Gastroesophageal sphincter (tissue), 4 donors: ENCODE results near the gene ABHD17A. TPM values are rescaled to one million over a fixed set of nuclear protein-coding genes. Genes with fewer than 3 reads are reported as not detected.

ENCODE experiments used
- ATAC-seq: fragments of 150-250 bp; one replicate; pipeline ENCODE4 v1.9.1; 2016; ENCODE audit warnings: mild to moderate bottlenecking, moderate library complexity
- H3K27ac ChIP-seq, 4 donors: fragments of 200-600 bp; sonication (generic) in 3 of 4; 1 replicate in 3 of 4; 2 replicates in 1 of 4; pipeline ENCODE4 v1.5.1; 2016 to 2019
- H3K27me3 ChIP-seq: fragments of 200-600 bp; sonication (generic); one replicate; pipeline ENCODE4 v1.5.1; 2019
- H3K36me3 ChIP-seq, 2 donors: fragments of 200-600 bp; sonication (generic); one replicate each; pipeline ENCODE4 v1.5.1; 2019; ENCODE audit warnings: control low read depth in 1 of 2
- H3K4me1 ChIP-seq, 3 donors: fragments of 200-600 bp; sonication (generic); 1 replicate in 2 of 3; 2 replicates in 1 of 3; pipeline ENCODE4 v1.5.1; 2016 to 2019; ENCODE audit warnings: control low read depth in 2 of 3
- H3K4me3 ChIP-seq, 2 donors: fragments of 200-600 bp; sonication (generic); one replicate each; pipeline ENCODE4 v1.5.1; 2019; ENCODE audit warnings: mild to moderate bottlenecking in 1 of 2, moderate library complexity in 1 of 2
- H3K9me3 ChIP-seq, 3 donors: fragments of 200-600 bp; sonication (generic); one replicate each; pipeline ENCODE4 v1.5.1; 2017 to 2019; ENCODE audit warnings: control low read depth in 2 of 3
- CTCF ChIP-seq, 4 experiments: fragments of 200-600 bp in 2 of 4; fragments of 450-650 bp in 2 of 4; sonication (generic) in 1 of 4; IDR thresholded peaks; one replicate each; pipeline ENCODE4 v1.5.1; 2017 to 2019; ENCODE audit warnings: antibody characterized with exemption in 4 of 4, mild to moderate bottlenecking in 2 of 4, moderate library complexity in 2 of 4
- EP300 ChIP-seq: sonication (generic); formaldehyde crosslinking; IDR thresholded peaks from one replicate; pipeline ENCODE4 v1.6.1; 2017; ENCODE audit warnings: antibody characterized with exemption, mild to moderate bottlenecking
- POLR2A ChIP-seq, 2 donors: fragments of 450-650 bp; IDR thresholded peaks; one replicate each; pipeline ENCODE4 v1.6.1; 2017; ENCODE audit warnings: antibody characterized with exemption in 2 of 2, mild to moderate bottlenecking in 2 of 2, moderate library complexity in 1 of 2
- POLR2AphosphoS5 ChIP-seq: sonication (generic); formaldehyde crosslinking; IDR thresholded peaks from one replicate; pipeline ENCODE4 v1.6.1; 2017; ENCODE audit warnings: antibody characterized with exemption
- WGBS, 2 donors: methylation state at CpG; one replicate each; pipeline ENCODE4 v1.1.5; 2018; ENCODE audit warnings: low coverage in 1 of 2; 5-methylcytosine and 5-hydroxymethylcytosine counted together
- total RNA-seq, 4 donors: library from RNA; depleted of rRNA; stranded (reverse); fragments of >200 nt; gene quantifications; one replicate each; pipeline ENCODE4 v1.1.0, GENCODE V29; 2016

ABHD17A gene
- total RNA-seq, 4 donors from 2014 or later: 80.0 to 117 (median 91.0) TPM

GRCh38 chr19:1923319-1923718, 38.0 kb upstream of the ABHD17A start:
- no peak for TF ChIP-seq POLR2AphosphoS5
- WGBS, 2 donors: 75% methylated on average over 2 of the region's 8 CpGs; no CpG with 5 or more reads in 1 of the 2 donors

GRCh38 chr19:1922803-1923202, 37.5 kb upstream of the ABHD17A start:
- no peak overlapping the region for H3K27ac ChIP-seq
- H3K36me3 ChIP-seq: peaks cover 0 to 78% of the 10 kb centered on the region in 2 donors

More at GRCh38 chr19:1923319-1923718, 38.0 kb upstream of the ABHD17A start:
- no peaks in the 10 kb centered on the region for H3K27me3 ChIP-seq
- H3K4me1 ChIP-seq: no peaks in the 10 kb centered on the region
- H3K27ac ChIP-seq: no peak overlapping the region
- peaks cover 0 to 73% of the 10 kb centered on the region in 2 donors for H3K36me3 ChIP-seq
- peak; percentile 44 for ATAC-seq
- no peaks in the 10 kb centered on the region for H3K9me3 ChIP-seq
- H3K4me3 ChIP-seq: no peak overlapping the region

GRCh38 chr19:1921825-1922224, 36.5 kb upstream of the ABHD17A start:
- no peak for TF ChIP-seq EP300
- TF ChIP-seq POLR2A (IDR thresholded peaks at IDR 0.05): no peak
- TF ChIP-seq POLR2AphosphoS5: no peak
- TF ChIP-seq CTCF (IDR thresholded peaks at IDR 0.05): no peak
- WGBS, 2 donors: 90% methylated on average over 4 of the region's 15 CpGs; no CpG with 5 or more reads in 1 of the 2 donors
- no peaks in the 10 kb centered on the region for H3K9me3 ChIP-seq
- H3K27me3 ChIP-seq: no peaks in the 10 kb centered on the region
- H3K27ac ChIP-seq: no peak overlapping the region
- no peak for ATAC-seq
- H3K4me3 ChIP-seq: no peak overlapping the region
- H3K36me3 ChIP-seq: peaks cover 0 to 86% of the 10 kb centered on the region in 2 donors
- no peaks in the 10 kb centered on the region for H3K4me1 ChIP-seq

More at GRCh38 chr19:1922803-1923202, 37.5 kb upstream of the ABHD17A start:
- no peaks in the 10 kb centered on the region for H3K9me3 ChIP-seq
- no peaks in the 10 kb centered on the region for H3K4me1 ChIP-seq
- no peak overlapping the region for H3K4me3 ChIP-seq
- TF ChIP-seq CTCF (IDR thresholded peaks at IDR 0.05): no peak
- TF ChIP-seq POLR2AphosphoS5: no peak
- TF ChIP-seq POLR2A (IDR thresholded peaks at IDR 0.05): no peak
- no peak for TF ChIP-seq EP300
- WGBS, 2 donors: 83 to 99% methylated on average over 10 to 12 of the region's 23 CpGs
- no peaks in the 10 kb centered on the region for H3K27me3 ChIP-seq
- no peak for ATAC-seq

GRCh38 chr19:1921326-1921725, 36.0 kb upstream of the ABHD17A start:
- H3K36me3 ChIP-seq: peaks cover 0 to 88% of the 10 kb centered on the region in 2 donors
- WGBS, 2 donors: 80% methylated on average over 2 of the region's 19 CpGs; no CpG with 5 or more reads in 1 of the 2 donors
- no peak for ATAC-seq

GRCh38 chr19:1920644-1921043, 35.3 kb upstream of the ABHD17A start:
- no peaks in the 10 kb centered on the region for H3K27me3 ChIP-seq
- H3K9me3 ChIP-seq: no peaks in the 10 kb centered on the region
- no peak overlapping the region for H3K27ac ChIP-seq
- no CpG with 5 or more reads among the region's 19 CpGs for WGBS, 2 donors
- peaks cover 0 to 85% of the 10 kb centered on the region in 2 donors for H3K36me3 ChIP-seq
- ATAC-seq: no peak
- no peak overlapping the region for H3K4me3 ChIP-seq
- TF ChIP-seq EP300 (no peak), POLR2AphosphoS5 (no peak), CTCF (IDR thresholded peaks at IDR 0.05) (no peak), POLR2A (IDR thresholded peaks at IDR 0.05) (no peak)
- H3K4me1 ChIP-seq: no peaks in the 10 kb centered on the region

More at GRCh38 chr19:1921326-1921725, 36.0 kb upstream of the ABHD17A start:
- Histone ChIP-seq H3K27ac (no peak overlapping the region), H3K9me3 (no peaks in the 10 kb centered on the region), H3K4me3 (no peak overlapping the region), H3K27me3 (no peaks in the 10 kb centered on the region), H3K4me1 (no peaks in the 10 kb centered on the region)
- TF ChIP-seq EP300 (no peak), CTCF (IDR thresholded peaks at IDR 0.05) (no peak), POLR2AphosphoS5 (no peak), POLR2A (IDR thresholded peaks at IDR 0.05) (no peak)
